BJ (cell line): Measurements from ENCODE around the gene P2RY1. TPM values are rescaled to one million over a fixed set of nuclear protein-coding genes. Genes with fewer than 3 reads are reported as not detected.

Experiments
- CTCF ChIA-PET: fragments of 350-600 bp; formaldehyde crosslinking; extraction: SDS; loops from one replicate; lab custom pipeline; 2021; ENCODE audit warnings: antibody characterized with exemption, inconsistent platforms; lab: Yijun Ruan, JAX
- POLR2A ChIA-PET: fragments of 300-600 bp; sonication (Branson Sonifier 250); formaldehyde crosslinking; extraction: SDS; loops from one replicate; lab custom pipeline; 2021; ENCODE audit warnings: antibody characterized with exemption; lab: Charles Lee
- DNase-seq: peaks from one replicate; pipeline ENCODE4 v3.0.0-alpha.2; 2011; ENCODE audit warnings: low read depth
- H3K27me3 ChIP-seq: 2 replicates; pipeline ENCODE4 v1.6.0; 2011; ENCODE audit warnings: low read length; ENCODE audit not compliant: control insufficient read depth, insufficient read depth
- H3K36me3 ChIP-seq: 2 replicates; pipeline ENCODE4 v1.5.1; 2011; ENCODE audit warnings: low read length; ENCODE audit not compliant: control insufficient read depth, insufficient read depth
- H3K4me3 ChIP-seq: 2 replicates; pipeline ENCODE4 v1.5.1; 2011; ENCODE audit warnings: low read depth, mild to moderate bottlenecking, control low read depth, low read length
- CTCF ChIP-seq: IDR thresholded peaks from 2 replicates; pipeline ENCODE4 v1.5.1; 2011; ENCODE audit warnings: low read depth, mild to moderate bottlenecking, control low read depth, inconsistent platforms, low read length, moderate library complexity; ENCODE audit not compliant: insufficient read depth
- polyA plus RNA-seq: library from polyadenylated mRNA; depleted of rRNA; stranded (reverse); fragments of >200 nt; gene quantifications from 2 replicates; pipeline ENCODE4 v1.2.3, GENCODE V29; 2011

P2RY1 gene
- polyA plus RNA-seq, 1 experiment, result not detected

- Histone ChIP-seq H3K36me3 (no peaks in the 10 kb centered on the region), H3K27me3 (peaks cover 11% of the 10 kb centered on the region), H3K4me3 (peak overlapping the region; percentile 48)
- no peak for TF ChIP-seq CTCF
- CTCF ChIA-PET, result no interaction called here
- DNase-seq, result no peak
- POLR2A ChIA-PET, result no interaction called here
These were observed 721 bp downstream of the P2RY1 start for GRCh38 chr3:152835601-152836102.

GRCh38 chr3:152836269-152836668 lies 1.3 kb downstream of the P2RY1 start:
- ChIA-PET CTCF (no interaction called here), POLR2A (no interaction called here)
- TF ChIP-seq CTCF, result no peak
- DNase-seq, result no peak
- Histone ChIP-seq H3K27me3 (peaks cover 11% of the 10 kb centered on the region), H3K36me3 (no peaks in the 10 kb centered on the region), H3K4me3 (no peak overlapping the region)

- no peak for DNase-seq
These were observed 4.6 kb downstream of the P2RY1 start for GRCh38 chr3:152839511-152839910.

GRCh38 chr3:152841131-152841530 lies 6.2 kb downstream of the P2RY1 start:
- TF ChIP-seq CTCF, result no peak
- Histone ChIP-seq H3K27me3 (peaks cover 3% of the 10 kb centered on the region; the same call in 1 of the 2 replicates), H3K4me3 (no peak overlapping the region), H3K36me3 (no peaks in the 10 kb centered on the region)
- ChIA-PET CTCF (interaction anchor here (1.0 kb wide), 1 partner anchor 25 kb away, joined by 3 read pairs; no protein-coding TSS in a partner anchor), POLR2A (no interaction called here)
- DNase-seq, result no peak

More at GRCh38 chr3:152839511-152839910, 4.6 kb downstream of the P2RY1 start:
- ChIA-PET CTCF (no interaction called here), POLR2A (no interaction called here)
- H3K27me3 ChIP-seq, result peaks cover 11% of the 10 kb centered on the region
- H3K4me3 ChIP-seq, result no peak overlapping the region
- TF ChIP-seq CTCF, result no peak
- H3K36me3 ChIP-seq, result no peaks in the 10 kb centered on the region

GRCh38 chr3:152842413-152842812 lies 7.5 kb downstream of the P2RY1 start:
- no peaks in the 10 kb centered on the region for H3K36me3 ChIP-seq
- DNase-seq, result no peak
- ChIA-PET CTCF (no interaction called here), POLR2A (no interaction called here)
- TF ChIP-seq CTCF, result no peak
- no peak overlapping the region for H3K4me3 ChIP-seq
- H3K27me3 ChIP-seq, result no peaks in the 10 kb centered on the region
